Cardiac muscle cell (in vitro differentiated cells and primary cell): Measurements from ENCODE around the gene VWA2. TPM values are rescaled to one million over a fixed set of nuclear protein-coding genes. Genes with fewer than 3 reads are reported as not detected.

Source experiments
- DNase-seq, 2 donors: peaks; one replicate each; pipeline versions ENCODE4 v3.0.0 to v3.0.0-alpha.2; 2010 to 2017; ENCODE audit warnings: low read depth in 1 of 2, low spot score in 1 of 2
- H3K27ac ChIP-seq: fragments of 200-600 bp; sonication (generic); 2 replicates; pipeline ENCODE4 v1.5.1; 2016
- H3K27me3 ChIP-seq: fragments of 200-600 bp; sonication (generic); 2 replicates; pipeline ENCODE4 v1.6.0; 2016; ENCODE audit warnings: control low read depth
- H3K36me3 ChIP-seq: fragments of 200-600 bp; sonication (generic); 2 replicates; pipeline ENCODE4 v1.5.1; 2016; ENCODE audit warnings: control low read depth
- H3K4me1 ChIP-seq: fragments of 200-600 bp; sonication (generic); 2 replicates; pipeline ENCODE4 v1.8.1; 2017; ENCODE audit warnings: low read depth, mild to moderate bottlenecking, mixed run types
- H3K4me3 ChIP-seq: fragments of 200-600 bp; sonication (generic); 2 replicates; pipeline ENCODE4 v1.5.1; 2016; ENCODE audit warnings: mild to moderate bottlenecking
- H3K9me3 ChIP-seq: fragments of 200-600 bp; sonication (generic); 2 replicates; pipeline ENCODE4 v1.5.1; 2017; ENCODE audit warnings: low read depth, mild to moderate bottlenecking, control low read depth
- polyA plus RNA-seq: library from polyadenylated mRNA; unstranded; fragments of >200 nt; fragmentation: Nextera tagmentation; extraction: Ambion mirVana; gene quantifications from 2 replicates; pipeline ENCODE4 v1.2.1, GENCODE V29; 2016
- total RNA-seq: library from RNA; depleted of rRNA; stranded (reverse); fragments of >200 nt; gene quantifications from 2 replicates; pipeline ENCODE4 v1.2.3, GENCODE V29; 2016
- TF ChIP-seq, protein P1 (sequence below): IDR thresholded peaks from 2 replicates; pipeline ENCODE4 v1.5.1; 2012; ENCODE audit warnings: low read depth, mild to moderate bottlenecking, low read length

The VWA2 gene
- total and polyA plus RNA-seq, 2 experiments from 2014 or later, result not detected

- TF ChIP-seq, protein P1, sequence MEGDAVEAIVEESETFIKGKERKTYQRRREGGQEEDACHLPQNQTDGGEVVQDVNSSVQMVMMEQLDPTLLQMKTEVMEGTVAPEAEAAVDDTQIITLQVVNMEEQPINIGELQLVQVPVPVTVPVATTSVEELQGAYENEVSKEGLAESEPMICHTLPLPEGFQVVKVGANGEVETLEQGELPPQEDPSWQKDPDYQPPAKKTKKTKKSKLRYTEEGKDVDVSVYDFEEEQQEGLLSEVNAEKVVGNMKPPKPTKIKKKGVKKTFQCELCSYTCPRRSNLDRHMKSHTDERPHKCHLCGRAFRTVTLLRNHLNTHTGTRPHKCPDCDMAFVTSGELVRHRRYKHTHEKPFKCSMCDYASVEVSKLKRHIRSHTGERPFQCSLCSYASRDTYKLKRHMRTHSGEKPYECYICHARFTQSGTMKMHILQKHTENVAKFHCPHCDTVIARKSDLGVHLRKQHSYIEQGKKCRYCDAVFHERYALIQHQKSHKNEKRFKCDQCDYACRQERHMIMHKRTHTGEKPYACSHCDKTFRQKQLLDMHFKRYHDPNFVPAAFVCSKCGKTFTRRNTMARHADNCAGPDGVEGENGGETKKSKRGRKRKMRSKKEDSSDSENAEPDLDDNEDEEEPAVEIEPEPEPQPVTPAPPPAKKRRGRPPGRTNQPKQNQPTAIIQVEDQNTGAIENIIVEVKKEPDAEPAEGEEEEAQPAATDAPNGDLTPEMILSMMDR, result no peak
- no peak overlapping the region for H3K27ac ChIP-seq
- no peak overlapping the region for H3K4me3 ChIP-seq
- DNase-seq, result no peak
- no peaks in the 10 kb centered on the region for H3K27me3 ChIP-seq
- no peaks in the 10 kb centered on the region for H3K36me3 ChIP-seq
- H3K4me1 ChIP-seq, result no peaks in the 10 kb centered on the region
- H3K9me3 ChIP-seq, result no peaks in the 10 kb centered on the region
Measured at GRCh38 chr10:114258274-114258840, 19.3 kb downstream of the VWA2 start.

- DNase-seq, result peak in 1 of 2 donors; percentile 73
- no peak overlapping the region for H3K27ac ChIP-seq
- TF ChIP-seq, protein P1, result no peak
Measured at GRCh38 chr10:114259824-114260223, 20.8 kb downstream of the VWA2 start.

GRCh38 chr10:114260366-114260765, 21.3 kb downstream of the VWA2 start:
- no peak for DNase-seq
- H3K27ac ChIP-seq, result no peak overlapping the region
- TF ChIP-seq, protein P1, result no peak
- no peak overlapping the region for H3K4me3 ChIP-seq
- H3K4me1 ChIP-seq, result no peaks in the 10 kb centered on the region
- no peaks in the 10 kb centered on the region for H3K9me3 ChIP-seq
- no peaks in the 10 kb centered on the region for H3K36me3 ChIP-seq
- no peaks in the 10 kb centered on the region for H3K27me3 ChIP-seq

More at GRCh38 chr10:114259824-114260223, 20.8 kb downstream of the VWA2 start:
- Histone ChIP-seq H3K36me3 (no peaks in the 10 kb centered on the region), H3K9me3 (no peaks in the 10 kb centered on the region), H3K4me3 (no peak overlapping the region), H3K27me3 (no peaks in the 10 kb centered on the region), H3K4me1 (no peaks in the 10 kb centered on the region)

GRCh38 chr10:114261076-114261475, 22.0 kb downstream of the VWA2 start:
- TF ChIP-seq, protein P1, result no peak
- H3K4me3 ChIP-seq, result no peak overlapping the region
- H3K9me3 ChIP-seq, result no peaks in the 10 kb centered on the region
- H3K4me1 ChIP-seq, result no peaks in the 10 kb centered on the region
- peak in 1 of 2 donors; percentile 83 for DNase-seq
- no peaks in the 10 kb centered on the region for H3K27me3 ChIP-seq
- no peaks in the 10 kb centered on the region for H3K36me3 ChIP-seq
- no peak overlapping the region for H3K27ac ChIP-seq

- H3K4me1 ChIP-seq, result no peaks in the 10 kb centered on the region
- no peaks in the 10 kb centered on the region for H3K27me3 ChIP-seq
Measured at GRCh38 chr10:114262496-114262895, 23.4 kb downstream of the VWA2 start.

More at GRCh38 chr10:114262496-114262895, 23.4 kb downstream of the VWA2 start:
- TF ChIP-seq, protein P1, result no peak
- Histone ChIP-seq H3K27ac (no peak overlapping the region), H3K36me3 (no peaks in the 10 kb centered on the region), H3K4me3 (no peak overlapping the region), H3K9me3 (no peaks in the 10 kb centered on the region)
- no peak for DNase-seq
